SK-N-SH treated with all-trans-retinoic acid at 6 μM for 48 hours (cell line): ENCODE data around the gene SYTL5.

Source experiments
- ATAC-seq: fragments of 200-7000 bp; cut with Tn5 transposase; 3 replicates; pipeline ENCODE4 v1.9.1; 2020; ENCODE audit warnings: mild to moderate bottlenecking, moderate library complexity
- ARNTL ChIP-seq: fragments of 450-650 bp; formaldehyde crosslinking; IDR thresholded peaks from 2 replicates; pipeline ENCODE4 v1.5.0; 2020; ENCODE audit warnings: low read depth, mild to moderate bottlenecking, moderate library complexity, borderline replicate concordance
- BACH2 ChIP-seq: fragments of 250-450 bp; sonication (Bioruptor Pico); IDR thresholded peaks from 2 replicates; pipeline ENCODE4 v1.9.0; 2021; ENCODE audit warnings: mild to moderate bottlenecking, borderline replicate concordance
- CREB5 ChIP-seq: fragments of 250-450 bp; sonication (Bioruptor Pico); IDR thresholded peaks from 2 replicates; pipeline ENCODE4 v1.5.1; 2020; ENCODE audit warnings: low read depth, mild to moderate bottlenecking, moderate library complexity
- CSDC2 ChIP-seq: fragments of 250-450 bp; sonication (Bioruptor Pico); IDR thresholded peaks from 2 replicates; pipeline ENCODE4 v1.5.0; 2020; ENCODE audit warnings: mild to moderate bottlenecking, moderate library complexity
- ESRRG ChIP-seq: fragments of 250-450 bp; sonication (Bioruptor Pico); IDR thresholded peaks from 2 replicates; pipeline ENCODE4 v1.6.1; 2021; ENCODE audit warnings: mild to moderate bottlenecking
- GLIS3 ChIP-seq: fragments of 250-450 bp; sonication (Bioruptor Pico); IDR thresholded peaks from 2 replicates; pipeline ENCODE4 v1.5.0; 2020; ENCODE audit warnings: mild to moderate bottlenecking, moderate library complexity
- ISL1 ChIP-seq: fragments of 250-450 bp; sonication (Bioruptor Pico); IDR thresholded peaks from 2 replicates; pipeline ENCODE4 v2.1.2; 2022; ENCODE audit warnings: mild to moderate bottlenecking, moderate library complexity
- OSR1 ChIP-seq: fragments of 250-450 bp; sonication (Bioruptor Pico); IDR thresholded peaks from 2 replicates; pipeline ENCODE4 v1.8.0; 2022; ENCODE audit warnings: moderate library complexity, mild to moderate bottlenecking, inconsistent platforms
- PATZ1 ChIP-seq: fragments of 250-450 bp; sonication (Bioruptor Pico); IDR thresholded peaks from 2 replicates; pipeline ENCODE4 v1.8.0; 2020; ENCODE audit warnings: mild to moderate bottlenecking, moderate library complexity, borderline replicate concordance
- POU6F1 ChIP-seq: fragments of 250-450 bp; sonication (Bioruptor Pico); IDR thresholded peaks from 2 replicates; pipeline ENCODE4 v1.8.0; 2021; ENCODE audit warnings: low read depth, mild to moderate bottlenecking, moderate library complexity, borderline replicate concordance
- PPARA ChIP-seq: fragments of 250-450 bp; sonication (Bioruptor Pico); IDR thresholded peaks from 2 replicates; pipeline ENCODE4 v1.5.0; 2020; ENCODE audit warnings: mild to moderate bottlenecking, borderline replicate concordance
- RARB ChIP-seq: fragments of 250-450 bp; sonication (Bioruptor Pico); IDR thresholded peaks from 2 replicates; pipeline ENCODE4 v1.8.0; 2021; ENCODE audit warnings: mild to moderate bottlenecking, moderate library complexity
- SNAI2 ChIP-seq: fragments of 250-450 bp; sonication (Bioruptor Pico); IDR thresholded peaks from 2 replicates; pipeline ENCODE4 v1.5.0; 2020; ENCODE audit warnings: mild to moderate bottlenecking, moderate library complexity
- TCF4 ChIP-seq: fragments of 250-450 bp; sonication (Bioruptor Pico); IDR thresholded peaks from 2 replicates; pipeline ENCODE4 v1.8.0; 2021; ENCODE audit warnings: mild to moderate bottlenecking, moderate library complexity, borderline replicate concordance
- TOX ChIP-seq: fragments of 250-450 bp; sonication (Bioruptor Pico); IDR thresholded peaks from 2 replicates; pipeline ENCODE4 v1.8.0; 2021; ENCODE audit warnings: mild to moderate bottlenecking, moderate library complexity, borderline replicate concordance
- ZC3H10 ChIP-seq: fragments of 250-450 bp; sonication (Bioruptor Pico); IDR thresholded peaks from 2 replicates; pipeline ENCODE4 v1.5.1; 2021; ENCODE audit warnings: mild to moderate bottlenecking, moderate library complexity
- ZFP3 ChIP-seq: fragments of 250-450 bp; sonication (Bioruptor Pico); IDR thresholded peaks from 2 replicates; pipeline ENCODE4 v1.5.0; 2020; ENCODE audit warnings: mild to moderate bottlenecking, moderate library complexity
- ZFP30 ChIP-seq: fragments of 450-650 bp; formaldehyde crosslinking; IDR thresholded peaks from 2 replicates; pipeline ENCODE4 v1.5.0; 2022; ENCODE audit warnings: mild to moderate bottlenecking, moderate library complexity
- ZNF70 ChIP-seq: fragments of 450-650 bp; formaldehyde crosslinking; IDR thresholded peaks from 2 replicates; pipeline ENCODE4 v1.5.0; 2020; ENCODE audit warnings: mild to moderate bottlenecking, moderate library complexity
- ZNF8 ChIP-seq: fragments of 450-650 bp; formaldehyde crosslinking; IDR thresholded peaks from 2 replicates; pipeline ENCODE4 v1.5.0; 2020; ENCODE audit warnings: mild to moderate bottlenecking, moderate library complexity
- TF ChIP-seq, protein P1 (sequence below): fragments of 250-450 bp; sonication (Bioruptor Pico); IDR thresholded peaks from 2 replicates; pipeline ENCODE4 v1.5.0; 2020; ENCODE audit warnings: mild to moderate bottlenecking, moderate library complexity
- TF ChIP-seq, protein P2 (sequence below): fragments of 250-450 bp; sonication (Bioruptor Pico); IDR thresholded peaks from 2 replicates; pipeline ENCODE4 v1.5.1; 2021; ENCODE audit warnings: mild to moderate bottlenecking, moderate library complexity

The SYTL5 gene

DNA sequence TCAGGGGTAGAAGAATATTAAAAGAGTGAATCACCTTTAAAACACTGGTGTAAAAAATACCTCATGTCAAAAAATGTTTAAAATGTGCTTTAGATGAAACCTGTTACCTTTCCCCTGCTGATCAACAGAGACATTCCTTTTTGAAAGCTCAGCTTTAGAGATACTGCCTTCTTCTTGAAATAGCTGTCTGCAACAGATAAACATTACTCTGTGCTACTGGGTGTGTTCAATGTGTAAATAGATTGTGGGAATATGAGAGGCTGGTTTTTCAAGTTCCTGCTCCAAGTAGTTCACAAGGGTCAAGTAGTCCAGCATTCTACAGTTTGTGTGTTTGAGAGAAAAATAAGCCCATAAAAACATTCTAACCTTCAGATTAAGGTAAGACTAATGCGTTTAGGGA is at the start of gene SYTL5:
Gene SYTL5 (plus strand): TSS at position 263 of the 400 bp plus-strand sequence. CDS start 27,337 bp downstream, outside the sequence.
- no peak for TF ChIP-seq POU6F1 (CRISPR knock-in tag)
- no peak for TF ChIP-seq ESRRG (CRISPR knock-in tag)
- no peak for TF ChIP-seq ZNF8 (CRISPR knock-in tag)
- no peak for TF ChIP-seq ZFP30 (CRISPR knock-in tag)
- TF ChIP-seq TOX (CRISPR knock-in tag) = no peak
- no peak for TF ChIP-seq CREB5 (CRISPR knock-in tag)
- TF ChIP-seq SNAI2 (CRISPR knock-in tag) = no peak
- no peak for TF ChIP-seq ISL1 (CRISPR knock-in tag)
- no peak for TF ChIP-seq OSR1 (CRISPR knock-in tag)
- TF ChIP-seq CSDC2 (CRISPR knock-in tag) = no peak
- TF ChIP-seq TCF4 (CRISPR knock-in tag) = no peak
- TF ChIP-seq, protein P1, sequence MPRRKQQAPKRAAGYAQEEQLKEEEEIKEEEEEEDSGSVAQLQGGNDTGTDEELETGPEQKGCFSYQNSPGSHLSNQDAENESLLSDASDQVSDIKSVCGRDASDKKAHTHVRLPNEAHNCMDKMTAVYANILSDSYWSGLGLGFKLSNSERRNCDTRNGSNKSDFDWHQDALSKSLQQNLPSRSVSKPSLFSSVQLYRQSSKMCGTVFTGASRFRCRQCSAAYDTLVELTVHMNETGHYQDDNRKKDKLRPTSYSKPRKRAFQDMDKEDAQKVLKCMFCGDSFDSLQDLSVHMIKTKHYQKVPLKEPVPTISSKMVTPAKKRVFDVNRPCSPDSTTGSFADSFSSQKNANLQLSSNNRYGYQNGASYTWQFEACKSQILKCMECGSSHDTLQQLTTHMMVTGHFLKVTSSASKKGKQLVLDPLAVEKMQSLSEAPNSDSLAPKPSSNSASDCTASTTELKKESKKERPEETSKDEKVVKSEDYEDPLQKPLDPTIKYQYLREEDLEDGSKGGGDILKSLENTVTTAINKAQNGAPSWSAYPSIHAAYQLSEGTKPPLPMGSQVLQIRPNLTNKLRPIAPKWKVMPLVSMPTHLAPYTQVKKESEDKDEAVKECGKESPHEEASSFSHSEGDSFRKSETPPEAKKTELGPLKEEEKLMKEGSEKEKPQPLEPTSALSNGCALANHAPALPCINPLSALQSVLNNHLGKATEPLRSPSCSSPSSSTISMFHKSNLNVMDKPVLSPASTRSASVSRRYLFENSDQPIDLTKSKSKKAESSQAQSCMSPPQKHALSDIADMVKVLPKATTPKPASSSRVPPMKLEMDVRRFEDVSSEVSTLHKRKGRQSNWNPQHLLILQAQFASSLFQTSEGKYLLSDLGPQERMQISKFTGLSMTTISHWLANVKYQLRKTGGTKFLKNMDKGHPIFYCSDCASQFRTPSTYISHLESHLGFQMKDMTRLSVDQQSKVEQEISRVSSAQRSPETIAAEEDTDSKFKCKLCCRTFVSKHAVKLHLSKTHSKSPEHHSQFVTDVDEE (CRISPR knock-in tag) = no peak
- TF ChIP-seq ZFP3 (CRISPR knock-in tag) = no peak
- no peak for TF ChIP-seq PPARA (CRISPR knock-in tag)
- no peak for TF ChIP-seq ZNF70 (CRISPR knock-in tag)
- no peak for TF ChIP-seq PATZ1
- no peak for TF ChIP-seq ARNTL (CRISPR knock-in tag)
- no peak for TF ChIP-seq GLIS3 (CRISPR knock-in tag)
- no peak for ATAC-seq

GRCh38 chrX:37958525-37959211 is 47.7 kb upstream of the SYTL5 start:
- ATAC-seq = no peak
- TF ChIP-seq BACH2 (CRISPR knock-in tag) (no peak), ZNF70 (CRISPR knock-in tag) (no peak), OSR1 (CRISPR knock-in tag) (no peak), CREB5 (CRISPR knock-in tag) (no peak), ARNTL (CRISPR knock-in tag) (no peak), ISL1 (CRISPR knock-in tag) (no peak), TOX (CRISPR knock-in tag) (no peak), CSDC2 (CRISPR knock-in tag) (no peak), ZFP3 (CRISPR knock-in tag) (no peak), SNAI2 (CRISPR knock-in tag) (no peak), TCF4 (CRISPR knock-in tag) (no peak), RARB (CRISPR knock-in tag) (no peak), PPARA (CRISPR knock-in tag) (no peak), ZC3H10 (CRISPR knock-in tag) (no peak), GLIS3 (CRISPR knock-in tag) (no peak), POU6F1 (CRISPR knock-in tag) (no peak), ESRRG (CRISPR knock-in tag) (no peak)
- TF ChIP-seq, protein P2, sequence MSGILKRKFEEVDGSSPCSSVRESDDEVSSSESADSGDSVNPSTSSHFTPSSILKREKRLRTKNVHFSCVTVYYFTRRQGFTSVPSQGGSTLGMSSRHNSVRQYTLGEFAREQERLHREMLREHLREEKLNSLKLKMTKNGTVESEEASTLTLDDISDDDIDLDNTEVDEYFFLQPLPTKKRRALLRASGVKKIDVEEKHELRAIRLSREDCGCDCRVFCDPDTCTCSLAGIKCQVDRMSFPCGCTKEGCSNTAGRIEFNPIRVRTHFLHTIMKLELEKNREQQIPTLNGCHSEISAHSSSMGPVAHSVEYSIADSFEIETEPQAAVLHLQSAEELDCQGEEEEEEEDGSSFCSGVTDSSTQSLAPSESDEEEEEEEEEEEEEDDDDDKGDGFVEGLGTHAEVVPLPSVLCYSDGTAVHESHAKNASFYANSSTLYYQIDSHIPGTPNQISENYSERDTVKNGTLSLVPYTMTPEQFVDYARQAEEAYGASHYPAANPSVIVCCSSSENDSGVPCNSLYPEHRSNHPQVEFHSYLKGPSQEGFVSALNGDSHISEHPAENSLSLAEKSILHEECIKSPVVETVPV (CRISPR knock-in tag) = no peak
- TF ChIP-seq, protein P1 (CRISPR knock-in tag) = no peak
